ENCODE data around the gene SAP30BP.

GRCh38 chr17:75752802-75753513 lies 85.8 kb downstream of the SAP30BP start:
- TF ChIP-seq CTCF (IDR thresholded peaks at IDR 0.05; ENCODE audit: low read depth, low read length): no peak
- no peak for TF ChIP-seq MYC (IDR thresholded peaks at IDR 0.05; ENCODE audit: low read depth, low read length)
- TF ChIP-seq POLR2A (IDR thresholded peaks at IDR 0.05; ENCODE audit: extremely low read depth, insufficient read length): no peak

Measured in NB4 (cell line).